ENCODE measurements around the gene PMPCA. TPM values are rescaled to one million over a fixed set of nuclear protein-coding genes. Genes with fewer than 3 reads are reported as not detected.

Gene PMPCA
- total and polyA plus RNA-seq, 2 of the 13 experiments (the other 11 are each of a cell fraction or from before 2014, with no cell fraction given) = 70.2 to 88.4 TPM

- TF ChIP-seq ATF2 (CRISPR knock-in tag; IDR thresholded peaks at IDR 0.05) (0 out of 2 replicates have a peak, but pooled peaks have one; percentile 11), ZFP91 (CRISPR knock-in tag; IDR thresholded peaks at IDR 0.05; ENCODE audit: borderline replicate concordance) (peak; percentile 80), NCOA5 (CRISPR knock-in tag; IDR thresholded peaks at IDR 0.05) (no peak), SAP130 (CRISPR knock-in tag; IDR thresholded peaks at IDR 0.05; ENCODE audit: low read depth) (peak; percentile 91), RNF2 (conservative IDR thresholded peaks at IDR 0.05; ENCODE audit: low read depth) (peak; percentile 56; the same call in 1 of the 2 replicates), HOXA3 (CRISPR knock-in tag; IDR thresholded peaks at IDR 0.05) (peak; percentile 92), KMT2B (CRISPR knock-in tag; IDR thresholded peaks at IDR 0.05) (no peak; the same call in 1 of the 2 replicates), POLR2A (IDR thresholded peaks at IDR 0.05; ENCODE audit: insufficient read depth in 1 of 2, low read depth in 2 of 2, low read length in 2 of 2) (peak; percentile 57 to 86; a peak in 3 of 4 replicates), PHF5A (CRISPR knock-in tag; IDR thresholded peaks at IDR 0.05; ENCODE audit: low read depth, unreplicated experiment) (peak; percentile 51), ZSCAN20 (CRISPR knock-in tag; IDR thresholded peaks at IDR 0.05; ENCODE audit: borderline replicate concordance) (peak; percentile 46; the same call in 1 of the 2 replicates), MEF2D (CRISPR knock-in tag; IDR thresholded peaks at IDR 0.05) (no peak), ZNF768 (CRISPR knock-in tag; IDR thresholded peaks at IDR 0.05) (peak; percentile 78), RARA (CRISPR knock-in tag; IDR thresholded peaks at IDR 0.05) (0 out of 2 replicates have a peak, but pooled peaks have one; percentile 5), ZBTB33 (CRISPR knock-in tag; IDR thresholded peaks at IDR 0.05) (no peak), SP5 (CRISPR knock-in tag; IDR thresholded peaks at IDR 0.05; ENCODE audit: borderline replicate concordance, low read depth) (0 out of 2 replicates have a peak, but pooled peaks have one; percentile 13), ZNF337 (CRISPR knock-in tag; IDR thresholded peaks at IDR 0.05; ENCODE audit: borderline replicate concordance, low read depth) (0 out of 2 replicates have a peak, but pooled peaks have one; percentile 30), TBX2 (CRISPR knock-in tag; IDR thresholded peaks at IDR 0.05; ENCODE audit: borderline replicate concordance) (peak; percentile 13; the same call in 1 of the 2 replicates), ZNF780A (CRISPR knock-in tag; IDR thresholded peaks at IDR 0.05) (0 out of 2 replicates have a peak, but pooled peaks have one; percentile 42), PATZ1 (CRISPR knock-in tag; IDR thresholded peaks at IDR 0.05) (no peak; the same call in 1 of the 2 replicates), ZMYM4 (CRISPR knock-in tag; IDR thresholded peaks at IDR 0.05) (peak; percentile 49; the same call in 1 of the 2 replicates), XRCC5 (optimal IDR thresholded peaks at IDR 0.05; ENCODE audit: low read length) (peak; percentile 84), ZKSCAN1 (IDR thresholded peaks at IDR 0.05; ENCODE audit: low read length) (no peak), CHCHD3 (CRISPR knock-in tag; IDR thresholded peaks at IDR 0.05) (no peak; the same call in 1 of the 2 replicates)
Observed at GRCh38 chr9:136400038-136400834, 10.2 kb upstream of the PMPCA start, which contains the start of gene SNAPC4 (continued).

Data from HepG2 (cell line).